Ascending aorta (tissue), 2 donors: ENCODE results near the gene MC4R. TPM values are rescaled to one million over a fixed set of nuclear protein-coding genes. Genes with fewer than 3 reads are reported as not detected.

Source experiments
- DNase-seq, 2 donors: peaks; one replicate each; pipeline ENCODE4 v3.0.0-alpha.2; 2019; ENCODE audit warnings: low spot score in 2 of 2
- H3K27ac ChIP-seq, 2 donors: fragments of 200-600 bp; sonication (generic); one replicate each; pipeline ENCODE4 v1.5.1; 2016 to 2017; ENCODE audit warnings: mild to moderate bottlenecking in 1 of 2
- H3K27me3 ChIP-seq: fragments of 200-600 bp; sonication (generic); one replicate; pipeline ENCODE4 v1.5.1; 2017
- H3K36me3 ChIP-seq, 2 donors: fragments of 200-600 bp; sonication (generic); one replicate each; pipeline ENCODE4 v1.5.1; 2016
- H3K4me1 ChIP-seq, 2 donors: fragments of 200-600 bp; sonication (generic); one replicate each; pipeline ENCODE4 v1.5.1; 2016 to 2017; ENCODE audit warnings: mild to moderate bottlenecking in 1 of 2
- H3K4me3 ChIP-seq, 2 donors: fragments of 200-600 bp; sonication (generic); one replicate each; pipeline ENCODE4 v1.5.1; 2016 to 2017; ENCODE audit warnings: mild to moderate bottlenecking in 1 of 2
- H3K9me3 ChIP-seq, 2 donors: fragments of 200-600 bp; sonication (generic); one replicate each; pipeline ENCODE4 v1.5.1; 2016
- CTCF ChIP-seq, 3 experiments: fragments of 200-600 bp in 2 of 3; fragments of 450-650 bp in 1 of 3; sonication (generic) in 2 of 3; IDR thresholded peaks; one replicate each; pipeline ENCODE4 v1.5.1; 2016 to 2019; ENCODE audit warnings: antibody characterized with exemption in 3 of 3, mild to moderate bottlenecking in 1 of 3, moderate library complexity in 1 of 3
- intact Hi-C: fragments of 100-400 bp; cut with DNase I; formaldehyde crosslinking; loops from one replicate; pipeline ENCODE4 v1.15.1; 2023
- total RNA-seq: library from RNA; depleted of rRNA; stranded (reverse); fragments of >200 nt; gene quantifications from one replicate; pipeline ENCODE4 v1.1.0, GENCODE V29; 2016

The MC4R gene
- total RNA-seq, 1 donor from 2014 or later, result not detected

DNA sequence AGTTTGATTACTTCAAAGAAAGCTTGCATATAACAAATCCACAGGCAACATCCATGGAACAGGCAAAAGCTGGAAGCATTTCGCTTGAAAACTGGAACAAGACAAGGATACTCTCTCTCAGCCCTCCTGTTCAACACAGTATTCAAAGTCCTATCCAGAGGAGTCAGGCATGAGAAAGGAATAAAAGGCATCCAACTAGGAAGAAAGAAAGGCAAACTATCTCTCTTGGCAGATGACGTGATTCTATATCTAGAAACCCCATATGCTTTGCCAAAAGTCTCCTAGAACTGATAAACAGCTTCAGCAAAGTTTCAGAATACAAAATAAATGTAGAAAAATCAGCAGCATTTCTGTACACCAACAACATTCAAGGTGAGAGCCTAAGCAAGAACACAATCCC lies 34.1 kb upstream of the MC4R start:
- H3K36me3 ChIP-seq, result no peaks in the 10 kb centered on the region

DNA sequence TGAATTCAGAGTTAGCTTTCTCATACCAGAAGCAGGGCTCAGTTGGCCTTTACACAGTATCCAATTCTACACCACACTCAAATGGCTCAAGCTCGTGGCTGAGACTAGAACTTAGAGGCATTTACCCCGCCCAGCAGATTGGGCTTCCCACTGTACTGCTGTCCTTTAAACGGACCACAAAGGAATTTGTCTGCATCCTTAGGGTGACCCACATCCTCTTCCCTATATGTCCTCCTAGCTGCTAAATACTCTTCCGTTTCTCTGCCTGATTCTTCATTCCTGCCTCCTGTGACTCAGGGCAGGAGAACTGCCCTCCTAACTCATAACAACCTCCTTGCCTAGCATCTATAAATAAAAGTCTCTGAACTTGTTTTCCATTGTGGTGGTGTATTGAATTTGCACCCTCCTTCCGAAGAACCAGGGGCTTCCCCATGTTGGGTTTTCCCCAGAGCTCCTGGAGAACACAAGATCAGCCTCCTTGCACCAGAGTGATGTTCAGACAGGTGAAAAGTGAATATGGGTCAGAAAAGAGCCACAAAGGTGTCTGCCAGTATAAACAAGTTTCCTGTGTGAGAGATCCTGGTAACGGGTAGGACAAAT lies 32.0 kb upstream of the MC4R start:
- Histone ChIP-seq H3K9me3 (no peaks in the 10 kb centered on the region), H3K36me3 (no peaks in the 10 kb centered on the region), H3K4me1 (no peaks in the 10 kb centered on the region), H3K4me3 (no peak overlapping the region), H3K27me3 (no peaks in the 10 kb centered on the region), H3K27ac (no peak overlapping the region)
- intact Hi-C loops, result no loop called here
- DNase-seq, result no peak
- no peak for TF ChIP-seq CTCF (IDR thresholded peaks at IDR 0.05)

More for the DNA sequence above, 34.1 kb upstream of the MC4R start:
- no peak for TF ChIP-seq CTCF (IDR thresholded peaks at IDR 0.05)
- H3K4me3 ChIP-seq, result no peak overlapping the region
- no peaks in the 10 kb centered on the region for H3K9me3 ChIP-seq
- intact Hi-C loops, result no loop called here
- no peaks in the 10 kb centered on the region for H3K4me1 ChIP-seq
- H3K27ac ChIP-seq, result no peak overlapping the region
- H3K27me3 ChIP-seq, result no peaks in the 10 kb centered on the region
- DNase-seq, result no peak

DNA sequence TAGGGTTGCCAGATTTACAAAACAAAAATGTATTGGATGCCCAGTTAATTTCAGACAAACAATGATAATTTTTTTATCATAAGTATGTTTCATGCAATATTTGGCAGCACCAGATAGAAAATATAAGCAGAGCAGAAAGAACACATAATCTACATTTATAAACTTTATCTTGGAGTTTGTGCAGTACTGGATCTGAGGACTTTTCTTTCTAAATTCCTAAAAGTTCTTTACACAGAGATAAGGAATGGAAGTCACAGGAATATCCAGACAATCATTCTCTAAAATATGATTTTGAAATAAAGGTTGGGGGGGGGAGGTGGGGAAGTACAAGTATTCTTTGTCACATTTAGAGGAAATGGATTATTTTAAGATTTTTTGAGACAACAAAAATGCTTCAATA lies 28.8 kb upstream of the MC4R start:
- H3K9me3 ChIP-seq, result no peaks in the 10 kb centered on the region
- no peak overlapping the region for H3K4me3 ChIP-seq
- no peak for TF ChIP-seq CTCF (IDR thresholded peaks at IDR 0.05)
- H3K27ac ChIP-seq, result no peak overlapping the region
- no peak for DNase-seq
- intact Hi-C loops, result no loop called here
- no peaks in the 10 kb centered on the region for H3K27me3 ChIP-seq
- H3K4me1 ChIP-seq, result no peaks in the 10 kb centered on the region
- H3K36me3 ChIP-seq, result no peaks in the 10 kb centered on the region

DNA sequence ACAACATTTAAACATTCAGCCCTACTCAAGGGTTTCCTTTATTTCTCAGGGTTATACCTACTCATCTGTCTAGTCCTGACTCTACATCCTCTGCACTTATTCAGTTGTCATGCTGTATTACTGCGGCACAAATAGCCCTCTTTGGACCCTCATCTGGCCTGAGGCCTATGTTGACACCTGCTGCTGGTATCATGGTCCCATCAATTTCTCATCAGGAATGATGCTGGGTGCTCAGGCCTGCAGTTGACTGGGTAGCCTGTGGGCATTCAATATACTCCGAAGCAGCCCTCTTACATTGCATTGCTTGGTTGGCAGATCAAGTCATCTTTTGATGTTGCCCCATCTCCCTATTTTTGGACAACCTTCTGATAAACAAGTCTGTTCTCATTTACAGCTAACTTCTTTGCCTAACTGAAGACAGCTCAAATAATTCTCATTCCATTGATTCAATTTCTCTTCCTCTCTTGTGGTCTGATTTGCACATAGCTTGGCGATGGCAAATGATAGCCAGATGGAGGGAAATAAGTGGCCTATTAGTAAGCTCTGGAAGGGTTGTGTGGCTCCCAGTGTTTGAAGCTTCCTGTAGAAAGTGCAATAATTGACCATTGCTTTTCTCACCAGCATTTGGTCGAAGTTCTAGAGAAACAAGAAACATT lies 19.1 kb upstream of the MC4R start:
- H3K9me3 ChIP-seq, result no peaks in the 10 kb centered on the region
- H3K27me3 ChIP-seq, result no peaks in the 10 kb centered on the region
- no peaks in the 10 kb centered on the region for H3K36me3 ChIP-seq
- no peak for TF ChIP-seq CTCF (IDR thresholded peaks at IDR 0.05)
- intact Hi-C loops, result no loop called here
- H3K4me3 ChIP-seq, result no peak overlapping the region
- no peak for DNase-seq
- no peak overlapping the region for H3K27ac ChIP-seq
- H3K4me1 ChIP-seq, result no peaks in the 10 kb centered on the region

DNA sequence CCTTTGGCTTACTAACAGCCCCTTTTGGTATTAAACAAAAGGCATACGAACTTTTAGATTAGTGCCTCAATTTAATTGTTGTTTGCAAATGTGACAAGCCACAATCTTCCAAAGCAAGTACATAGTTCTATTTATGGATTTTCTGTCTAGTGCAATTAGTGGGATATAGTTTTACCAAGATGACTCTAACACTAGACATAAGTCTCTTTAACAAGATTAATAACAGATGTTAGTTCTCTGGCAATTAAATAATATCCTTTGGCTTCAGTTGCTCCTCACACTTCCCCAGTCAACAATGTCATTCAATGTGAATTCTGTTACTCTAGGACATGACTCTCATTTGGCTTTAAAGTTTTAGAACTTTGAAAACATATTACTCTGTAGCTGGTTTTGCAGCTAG lies 16.7 kb upstream of the MC4R start:
- Histone ChIP-seq H3K36me3 (no peaks in the 10 kb centered on the region), H3K4me1 (no peaks in the 10 kb centered on the region), H3K9me3 (no peaks in the 10 kb centered on the region), H3K27ac (no peak overlapping the region), H3K4me3 (no peak overlapping the region), H3K27me3 (no peaks in the 10 kb centered on the region)
- no peak for DNase-seq
- no peak for TF ChIP-seq CTCF (IDR thresholded peaks at IDR 0.05)
- intact Hi-C loops, result no loop called here
